ENCODE data around the gene KRT39.
A peak's percentile ranks its signal among the peaks of the same experiment; 100 is the strongest.

The KRT39 gene

GRCh38 chr17:40978575-40979151 is 11.9 kb upstream of the KRT39 start:
- no peak for DNase-seq

GRCh38 chr17:40975516-40975915 is 8.8 kb upstream of the KRT39 start:
- DNase-seq = no peak

- DNase-seq = no peak
Measured at GRCh38 chr17:40974366-40974765, 7.6 kb upstream of the KRT39 start.

GRCh38 chr17:40967582-40967981 is 834 bp upstream of the KRT39 start:
- no peak for DNase-seq

- no peak for DNase-seq
Measured at GRCh38 chr17:40963838-40964237, 2.9 kb downstream of the KRT39 start.

GRCh38 chr17:40962059-40962561 is 4.6 kb downstream of the KRT39 start:
- DNase-seq = no peak

- DNase-seq = no peak
Measured at GRCh38 chr17:40961591-40961990, 5.2 kb downstream of the KRT39 start.

GRCh38 chr17:40960144-40960543 is 6.6 kb downstream of the KRT39 start:
- DNase-seq = no peak

GRCh38 chr17:40958086-40958953 is 8.4 kb downstream of the KRT39 start:
- DNase-seq = peak; percentile 59

GRCh38 chr17:40956401-40957254 is 10.1 kb downstream of the KRT39 start:
- DNase-seq = peak; percentile 54

- no peak for DNase-seq
Measured at GRCh38 chr17:40953881-40954280, 12.9 kb downstream of the KRT39 start.

- DNase-seq = no peak
Measured at GRCh38 chr17:40952661-40953060, 14.1 kb downstream of the KRT39 start.

GRCh38 chr17:40952154-40952553 is 14.6 kb downstream of the KRT39 start:
- DNase-seq = no peak

- no peak for DNase-seq
Measured at GRCh38 chr17:40951011-40951622, 15.6 kb downstream of the KRT39 start.

GRCh38 chr17:40950176-40950575 is 16.6 kb downstream of the KRT39 start:
- DNase-seq = no peak

GRCh38 chr17:40949418-40949817 is 17.3 kb downstream of the KRT39 start:
- DNase-seq = no peak

GRCh38 chr17:40947929-40948328 is 18.8 kb downstream of the KRT39 start:
- DNase-seq = no peak

GRCh38 chr17:40945414-40945813 is 21.3 kb downstream of the KRT39 start:
- no peak for DNase-seq

GRCh38 chr17:40944531-40944930 is 22.2 kb downstream of the KRT39 start:
- DNase-seq = no peak

GRCh38 chr17:40942553-40942952 is 24.2 kb downstream of the KRT39 start:
- no peak for DNase-seq

GRCh38 chr17:40940266-40940665 is 26.5 kb downstream of the KRT39 start:
- no peak for DNase-seq

- DNase-seq = no peak
Measured at GRCh38 chr17:40938981-40939380, 27.8 kb downstream of the KRT39 start.

GRCh38 chr17:40937384-40937819 is 29.3 kb downstream of the KRT39 start, which contains the start of gene KRT23:
KRT23 (minus strand) TSS chr17:40937646; CDS start chr17:40936603, 1,043 bp downstream.
- DNase-seq = no peak

All from NCI-H510A (cell line).